NCI-H2196 (cell line): ENCODE measurements around the gene ZFAND3.

Experiments used
- DNase-seq: peaks from one replicate; lab custom pipeline; 2025; ENCODE audit not compliant: unreplicated experiment; lab: John Stamatoyannopoulos, UW

The ZFAND3 gene

GRCh38 chr6:37826188-37826587 is 6.7 kb downstream of the ZFAND3 start:
- DNase-seq: no peak

DNA sequence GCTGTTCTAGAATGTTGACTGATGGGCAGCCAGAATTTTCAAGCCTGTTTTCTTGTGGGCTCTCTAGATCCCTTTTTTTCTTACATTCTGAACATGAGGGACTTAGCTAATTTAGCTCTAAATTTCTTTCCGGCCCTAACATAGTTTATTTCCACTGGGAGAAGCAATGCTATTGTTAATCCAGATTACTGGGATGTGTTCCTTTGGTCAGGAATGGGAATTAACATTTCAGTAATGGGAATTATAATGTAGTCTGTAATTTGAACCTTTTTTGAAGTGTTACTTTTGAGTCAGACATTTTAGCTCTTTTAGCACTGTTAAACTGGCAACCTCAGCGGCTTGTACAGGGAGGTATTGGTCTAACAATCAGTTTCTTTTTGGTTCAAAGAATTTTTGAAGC is 7.5 kb downstream of the ZFAND3 start:
- DNase-seq: no peak

GRCh38 chr6:37827603-37828265 is 8.2 kb downstream of the ZFAND3 start:
- DNase-seq: no peak

DNA sequence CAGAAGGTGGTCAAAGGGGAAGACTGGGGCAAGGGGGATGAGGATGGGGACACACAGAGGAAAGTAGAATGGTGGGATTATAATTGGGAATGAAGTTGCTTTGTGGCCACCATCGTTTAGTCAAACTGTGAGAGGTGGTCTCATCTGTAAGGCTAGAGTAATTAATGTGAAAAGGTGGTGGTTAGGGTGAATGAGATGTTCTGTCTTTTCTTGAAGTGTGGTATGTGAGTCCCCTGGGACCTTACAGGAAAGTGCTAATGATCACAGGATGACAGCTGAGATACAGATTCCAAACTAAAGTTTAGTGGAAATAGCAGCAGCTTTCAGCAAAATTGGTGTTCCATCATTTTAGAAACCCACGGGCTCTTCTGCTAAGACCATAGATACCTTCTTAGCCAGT is 10.7 kb downstream of the ZFAND3 start:
- DNase-seq: no peak

DNA sequence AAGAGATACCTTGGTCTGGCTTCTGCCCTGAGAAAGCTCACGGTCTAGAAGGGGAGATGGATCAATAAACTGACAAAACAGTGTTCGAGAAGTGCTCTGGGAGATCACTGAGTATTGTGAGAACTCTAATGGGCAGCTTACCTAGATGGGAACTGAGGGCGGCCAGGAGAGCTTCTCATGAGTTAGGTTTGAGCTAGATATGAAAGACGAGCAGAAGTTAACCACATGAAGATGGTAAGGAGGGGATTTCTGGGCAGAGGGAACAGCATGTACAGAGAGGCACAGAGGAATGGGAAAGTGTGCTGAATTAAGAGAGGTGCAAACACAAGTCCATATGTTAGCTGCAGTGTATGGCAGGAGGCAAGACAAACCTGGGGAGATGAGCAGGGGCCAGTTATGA is 11.9 kb downstream of the ZFAND3 start:
- DNase-seq: no peak

DNA sequence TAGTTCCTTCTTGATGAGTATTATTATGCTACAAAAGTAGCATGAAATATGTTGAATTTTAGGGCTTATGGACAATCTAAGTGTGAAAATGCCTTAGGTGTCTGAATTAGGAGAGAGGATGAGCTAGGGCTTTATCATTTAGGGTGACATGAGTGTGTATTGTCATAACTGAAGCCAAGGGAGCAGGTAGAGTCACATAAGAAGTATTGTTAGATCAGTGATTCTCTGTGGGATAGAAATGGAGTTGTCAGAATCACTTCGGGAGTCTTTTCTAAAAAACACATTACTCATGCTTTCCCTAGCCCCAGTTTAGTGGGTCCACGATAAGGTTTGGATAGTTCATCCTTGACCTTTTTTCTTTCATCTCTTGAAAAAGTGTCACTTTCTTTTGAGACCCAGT is 16.4 kb downstream of the ZFAND3 start:
- no peak for DNase-seq

DNA sequence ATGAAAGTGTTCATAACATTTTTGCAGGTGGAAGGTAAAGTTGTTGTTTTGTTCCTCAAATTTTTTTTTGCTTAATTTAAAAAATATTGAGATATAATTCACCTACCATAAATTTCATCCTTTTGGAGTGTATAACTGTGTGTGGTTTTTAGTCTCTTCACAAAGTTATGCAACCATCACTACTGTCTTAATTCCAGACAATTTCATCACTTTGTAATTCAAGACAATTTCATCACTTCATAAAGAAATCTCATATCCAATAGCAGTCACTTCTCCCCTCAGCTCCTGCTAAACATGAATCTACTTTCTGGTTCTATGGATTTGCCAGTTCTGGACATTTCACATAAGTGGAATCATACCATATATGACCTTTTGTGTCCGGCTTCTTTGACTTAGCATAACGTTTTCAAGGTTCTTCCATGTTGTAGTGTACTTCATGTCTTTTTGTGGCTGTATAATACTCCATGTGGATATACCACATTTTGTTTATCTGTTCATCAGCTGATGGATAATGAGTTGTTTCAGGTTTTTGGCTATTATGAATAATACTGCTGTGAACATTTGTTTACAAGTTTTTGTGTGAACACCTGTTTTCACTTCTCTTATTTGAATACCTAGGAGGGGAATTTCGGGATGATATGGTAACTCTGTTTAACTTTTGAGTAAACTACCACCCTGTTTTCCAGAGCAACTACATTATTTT is 18.8 kb downstream of the ZFAND3 start:
- DNase-seq: no peak

DNA sequence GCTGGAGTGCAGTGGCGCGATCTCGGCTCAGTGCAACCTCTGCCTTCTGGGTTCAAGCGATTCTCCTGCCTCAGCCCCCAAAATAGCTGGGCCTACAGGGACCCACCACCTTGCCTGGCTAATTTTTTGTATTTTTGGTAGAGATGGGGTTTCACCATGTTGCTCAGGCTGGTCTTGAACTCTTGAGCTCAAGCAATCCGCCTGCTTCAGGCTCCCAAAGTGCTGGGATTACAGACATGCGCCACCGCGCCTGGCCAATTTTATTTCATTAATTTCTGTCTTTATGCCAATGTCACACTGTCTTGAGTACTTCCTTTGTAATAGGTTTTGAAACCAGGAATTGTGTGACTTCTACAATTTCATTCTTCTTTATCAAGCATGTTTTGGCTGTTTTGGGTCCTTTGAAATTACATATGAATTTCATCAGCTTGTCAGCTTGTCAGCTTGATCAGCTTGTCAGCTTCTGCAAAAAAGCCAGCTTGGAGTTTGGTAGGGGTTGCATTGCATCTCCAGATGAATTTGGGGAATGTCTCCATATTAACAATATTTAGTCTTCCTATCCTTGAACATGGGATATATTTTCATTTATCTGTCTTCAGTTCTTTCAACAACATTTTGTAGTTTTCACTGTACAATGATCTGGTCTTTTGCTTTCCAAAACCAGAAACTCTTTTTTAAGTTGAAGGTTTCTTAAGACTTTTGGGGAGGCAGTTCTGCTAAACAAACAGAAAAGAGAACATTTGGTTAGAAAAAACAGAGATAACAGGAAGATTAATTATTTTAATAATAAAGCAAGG is 20.8 kb downstream of the ZFAND3 start:
- no peak for DNase-seq

DNA sequence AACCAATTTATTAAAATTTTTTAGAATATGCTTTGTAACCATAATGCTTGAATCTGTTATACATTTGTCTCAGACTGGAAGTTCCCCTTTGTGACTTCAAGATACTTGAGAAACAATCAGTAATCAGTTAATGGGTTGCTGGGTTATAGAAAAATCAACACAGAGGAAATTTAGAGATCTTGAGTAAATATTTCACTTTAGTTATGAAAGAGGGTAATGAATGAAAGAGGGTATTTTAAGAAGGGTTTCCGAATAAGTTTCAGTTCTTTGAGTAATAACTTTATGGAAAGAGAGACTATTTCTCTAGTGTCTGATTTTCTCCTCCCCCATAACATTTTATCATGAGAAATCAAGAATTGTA is 21.4 kb downstream of the ZFAND3 start:
- no peak for DNase-seq

DNA sequence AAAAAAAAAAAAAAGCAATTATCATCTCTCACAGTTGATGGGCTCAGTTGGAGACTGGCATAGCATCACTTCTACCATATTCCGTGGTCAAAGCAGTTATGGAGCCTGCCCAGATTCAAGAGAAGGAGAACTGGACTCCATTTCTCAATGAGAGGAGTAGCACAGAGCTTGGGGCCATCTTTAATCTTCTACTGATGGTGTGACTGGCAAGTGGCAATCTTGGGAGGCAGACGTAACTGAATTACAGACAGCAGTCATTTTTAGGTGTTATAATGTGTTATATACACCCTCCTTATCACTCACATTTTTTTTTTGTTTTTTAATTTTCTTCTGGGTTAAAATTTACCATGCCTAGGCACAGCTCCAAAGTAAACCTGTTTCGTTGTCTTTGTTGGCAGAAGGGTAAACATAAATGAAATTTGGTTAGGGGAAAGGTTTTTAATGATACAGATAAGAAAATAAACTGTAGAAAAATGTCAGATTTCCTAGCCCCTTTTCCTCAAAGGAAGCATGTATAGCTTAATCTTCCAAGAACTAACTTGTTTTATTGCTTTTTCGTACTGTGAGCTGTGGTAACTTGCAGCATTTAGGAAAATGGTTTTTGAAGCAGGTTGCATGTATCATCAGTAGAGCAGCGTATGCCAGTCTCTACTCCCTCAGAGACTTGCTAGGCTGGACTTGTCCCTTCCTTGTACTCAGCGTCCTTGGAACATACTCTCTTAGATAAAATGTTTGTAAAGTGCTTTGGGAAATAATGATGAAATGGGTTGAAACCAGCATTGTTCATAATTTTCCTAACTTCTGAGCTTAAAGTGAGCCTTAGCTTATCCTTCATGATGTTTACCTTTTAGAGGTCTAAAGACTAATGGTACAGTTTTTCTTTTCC is 25.7 kb downstream of the ZFAND3 start:
- no peak for DNase-seq

- no peak for DNase-seq
Observed at GRCh38 chr6:37845930-37846329, 26.4 kb downstream of the ZFAND3 start.

GRCh38 chr6:37847704-37848103 is 28.2 kb downstream of the ZFAND3 start:
- DNase-seq: no peak

DNA sequence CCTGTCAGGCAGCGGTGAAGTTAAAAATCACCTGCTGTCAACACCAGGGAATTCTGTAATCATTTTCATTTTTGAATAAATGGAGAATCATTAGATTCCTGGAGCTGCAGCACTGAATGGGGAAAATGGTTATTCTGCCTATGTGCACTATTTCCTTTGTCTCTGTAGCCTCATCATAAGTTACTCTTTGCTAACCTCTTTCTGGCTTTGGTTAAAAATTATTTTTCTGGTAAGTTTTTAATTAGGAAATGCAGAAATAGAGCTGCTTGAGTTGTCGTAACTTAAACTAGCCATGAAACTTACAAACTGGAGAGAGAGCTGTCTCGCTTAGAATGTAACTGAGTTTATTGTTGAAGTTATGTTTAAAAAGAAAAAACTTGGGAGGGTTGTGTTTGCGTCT is 28.8 kb downstream of the ZFAND3 start:
- no peak for DNase-seq

GRCh38 chr6:37850260-37850659 is 30.7 kb downstream of the ZFAND3 start:
- no peak for DNase-seq

- DNase-seq: no peak
Observed at GRCh38 chr6:37850728-37851285, 31.3 kb downstream of the ZFAND3 start.

GRCh38 chr6:37851997-37852524 is 32.5 kb downstream of the ZFAND3 start:
- DNase-seq: no peak

DNA sequence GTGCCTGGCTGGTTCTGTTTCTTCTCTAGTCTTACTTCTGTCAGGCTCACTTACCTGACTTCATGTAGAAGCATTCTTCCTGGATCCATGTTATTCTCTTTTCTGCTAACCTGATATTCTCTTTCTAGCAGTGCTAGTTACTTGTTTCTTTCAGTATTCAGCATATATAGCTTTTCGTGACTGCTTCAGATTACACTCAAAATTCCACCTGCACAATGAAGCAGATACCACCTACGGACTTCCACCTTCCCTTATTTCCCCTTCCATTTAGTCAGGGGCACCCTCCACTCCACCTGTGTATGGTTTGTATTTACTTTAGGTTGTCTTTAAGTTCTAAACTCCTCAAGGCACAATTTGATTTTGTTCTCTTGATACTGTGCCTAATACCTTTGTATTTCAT is 36.8 kb downstream of the ZFAND3 start:
- DNase-seq: no peak

DNA sequence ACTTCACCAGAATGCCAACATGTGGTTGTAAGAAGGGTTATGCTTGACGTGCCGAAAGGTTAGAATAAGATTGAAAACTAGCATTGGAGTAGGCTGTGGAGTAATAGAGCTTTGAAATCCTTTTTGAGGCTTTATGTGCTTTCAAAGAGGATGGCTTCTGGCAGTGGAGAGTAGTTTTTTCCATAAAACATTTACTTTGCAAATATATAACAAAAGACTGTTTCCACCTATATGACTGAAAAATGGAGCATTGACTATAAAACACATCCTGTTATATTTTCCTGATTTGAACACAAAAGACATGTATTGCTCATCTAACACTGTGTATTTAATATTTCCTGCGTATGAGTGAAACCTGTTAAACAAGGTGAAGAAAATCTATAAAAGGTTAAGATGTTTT is 38.8 kb downstream of the ZFAND3 start:
- DNase-seq: no peak

- DNase-seq: peak; percentile 17
Observed at GRCh38 chr6:37860226-37860839, 40.8 kb downstream of the ZFAND3 start.

GRCh38 chr6:37861452-37861851 is 41.9 kb downstream of the ZFAND3 start:
- no peak for DNase-seq
